ES-I3 (cell line): ENCODE data around the gene RGS6.

ENCODE experiments used
- H3K36me3 ChIP-seq: 2 replicates; pipeline ENCODE4 v1.6.1; 2013; ENCODE audit warnings: mild to moderate bottlenecking, low read length, control low read depth, moderate library complexity; ENCODE audit not compliant: insufficient read depth
- H3K4me1 ChIP-seq: 2 replicates; pipeline ENCODE4 v1.6.1; 2013; ENCODE audit warnings: mild to moderate bottlenecking, control low read depth, low read length; ENCODE audit not compliant: insufficient read depth
- H3K9ac ChIP-seq: 2 replicates; pipeline ENCODE4 v1.6.1; 2013; ENCODE audit warnings: low read depth, mild to moderate bottlenecking, low read length, moderate library complexity
- H3K9me3 ChIP-seq: 2 replicates; pipeline ENCODE4 v1.6.1; 2013; ENCODE audit warnings: mild to moderate bottlenecking, low read length, moderate library complexity; ENCODE audit not compliant: control insufficient read depth, insufficient read depth

The RGS6 gene

DNA sequence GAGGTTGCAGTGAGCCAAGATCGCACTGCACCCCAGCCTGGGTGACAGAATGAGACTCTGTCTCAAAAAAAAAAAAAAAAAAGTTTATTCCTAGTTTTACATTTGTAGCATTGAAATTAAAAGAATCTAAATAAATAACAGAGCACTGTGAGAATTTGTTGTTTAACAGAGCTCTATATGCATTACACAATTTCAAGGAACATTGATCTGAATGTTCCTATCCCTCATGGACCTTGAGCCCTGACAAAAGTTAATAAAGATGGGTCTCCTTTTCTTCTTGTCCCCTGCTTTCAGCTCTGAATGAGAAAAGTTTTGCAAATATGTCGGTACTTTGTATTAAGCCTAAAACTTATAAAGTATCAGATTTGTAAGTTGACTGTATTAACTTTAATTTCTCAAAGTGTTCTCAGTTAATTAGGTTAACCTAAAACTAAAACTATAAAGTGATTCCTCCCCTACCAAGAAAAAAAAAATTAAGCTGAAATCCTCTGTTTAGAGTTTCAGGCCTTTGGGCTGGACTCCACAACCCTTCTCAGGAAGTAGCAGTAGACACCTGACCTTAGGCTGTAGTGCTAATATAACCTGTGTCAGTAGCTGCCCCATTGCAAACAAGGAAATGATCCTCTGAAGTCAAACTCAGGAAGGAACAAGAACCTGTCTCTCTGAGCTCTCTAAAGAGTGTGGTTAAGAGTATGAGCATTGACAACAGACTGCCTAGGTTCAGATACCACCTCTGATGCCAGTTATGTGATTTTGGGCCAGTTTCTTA is 484.0 kb downstream of the RGS6 start:
- Histone ChIP-seq H3K36me3 (no peaks in the 10 kb centered on the region), H3K9me3 (no peaks in the 10 kb centered on the region), H3K9ac (no peak overlapping the region), H3K4me1 (peaks cover 11% of the 10 kb centered on the region)

GRCh38 chr14:72416892-72417291 is 484.7 kb downstream of the RGS6 start:
- no peaks in the 10 kb centered on the region for H3K9me3 ChIP-seq
- no peak overlapping the region for H3K9ac ChIP-seq
- peaks cover 11% of the 10 kb centered on the region for H3K4me1 ChIP-seq
- H3K36me3 ChIP-seq, result no peaks in the 10 kb centered on the region

DNA sequence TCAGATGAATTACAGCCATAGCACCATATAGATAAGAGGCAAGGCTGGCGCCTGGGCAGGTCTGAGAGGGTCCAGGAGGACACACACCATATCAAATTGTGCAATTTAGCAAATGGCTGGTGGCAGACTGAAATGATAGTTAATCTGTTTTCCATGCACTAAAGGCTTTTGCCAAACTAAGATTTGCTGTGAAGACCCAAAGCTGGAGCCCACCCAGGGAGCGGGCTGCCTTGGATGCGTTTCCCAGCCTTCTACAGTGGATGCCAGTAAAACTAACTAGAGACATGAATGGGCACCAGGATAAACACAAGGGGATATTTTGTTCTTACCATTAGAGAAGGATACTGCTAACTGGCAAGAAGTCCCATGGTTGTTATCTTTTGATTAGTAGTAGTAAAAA is 486.6 kb downstream of the RGS6 start:
- Histone ChIP-seq H3K4me1 (peaks cover 11% of the 10 kb centered on the region), H3K36me3 (no peaks in the 10 kb centered on the region), H3K9ac (no peak overlapping the region), H3K9me3 (no peaks in the 10 kb centered on the region)

GRCh38 chr14:72419226-72419775 is 487.1 kb downstream of the RGS6 start:
- Histone ChIP-seq H3K9ac (no peak overlapping the region), H3K9me3 (no peaks in the 10 kb centered on the region), H3K4me1 (peaks cover 11% of the 10 kb centered on the region), H3K36me3 (no peaks in the 10 kb centered on the region)

DNA sequence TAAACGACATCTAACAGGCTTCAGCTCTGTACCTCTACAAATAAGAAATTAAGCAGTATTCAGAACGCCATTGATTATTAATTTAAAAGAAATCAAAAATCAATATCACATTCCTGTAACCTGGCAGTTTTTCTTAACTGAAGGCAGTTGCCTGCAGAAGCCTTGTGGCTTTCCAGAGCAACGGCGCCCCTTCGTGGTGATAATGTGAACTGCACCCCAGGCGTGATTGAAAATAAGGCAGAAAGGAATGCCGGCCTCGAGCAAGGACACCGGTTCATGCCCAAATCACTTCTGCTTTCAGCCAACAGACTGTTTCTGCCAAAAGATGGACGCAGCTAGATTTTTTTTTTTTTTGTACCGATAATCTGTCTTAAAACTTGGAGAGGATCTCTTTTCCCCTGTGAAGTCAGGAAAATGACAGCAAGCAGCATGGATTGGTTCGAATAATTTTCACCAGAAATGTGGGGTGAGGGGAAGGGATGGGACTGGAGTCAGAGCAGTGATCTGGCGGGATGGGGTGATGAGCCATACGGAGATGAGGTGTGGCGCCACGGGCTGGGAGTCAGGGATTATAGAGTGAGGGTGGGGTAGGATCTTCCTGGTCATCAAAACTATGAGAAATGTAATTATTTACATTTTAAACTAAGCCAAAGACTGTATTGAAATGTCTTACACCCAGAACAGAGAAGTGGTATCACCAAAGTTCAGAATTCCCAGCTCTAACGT is 488.7 kb downstream of the RGS6 start:
- Histone ChIP-seq H3K36me3 (no peaks in the 10 kb centered on the region), H3K9ac (no peak overlapping the region), H3K4me1 (peaks cover 11% of the 10 kb centered on the region), H3K9me3 (no peaks in the 10 kb centered on the region)

DNA sequence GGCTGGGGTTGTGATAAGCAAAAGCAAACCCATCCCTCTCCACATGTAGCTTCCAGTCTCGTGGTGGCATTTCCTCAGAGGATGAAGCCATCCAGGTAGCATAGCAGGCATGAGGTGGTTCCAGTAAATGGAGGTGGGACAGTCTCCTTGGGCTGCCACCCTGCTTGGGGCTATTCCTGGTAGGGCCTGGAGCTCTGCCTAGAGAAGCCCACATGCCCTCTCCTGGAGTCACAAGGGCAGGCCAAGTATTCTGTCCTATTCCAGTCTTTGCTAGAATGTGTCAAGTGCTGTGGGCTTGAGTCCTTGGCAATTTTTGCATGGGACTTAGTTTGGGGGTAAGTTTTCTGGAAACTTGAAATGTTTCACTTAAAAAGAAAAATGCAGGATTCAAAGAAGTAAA is 491.7 kb downstream of the RGS6 start:
- peaks cover 8% of the 10 kb centered on the region; the same call in 1 of the 2 replicates for H3K9me3 ChIP-seq
- no peak overlapping the region for H3K9ac ChIP-seq
- peaks cover 11% of the 10 kb centered on the region for H3K4me1 ChIP-seq
- no peaks in the 10 kb centered on the region for H3K36me3 ChIP-seq

DNA sequence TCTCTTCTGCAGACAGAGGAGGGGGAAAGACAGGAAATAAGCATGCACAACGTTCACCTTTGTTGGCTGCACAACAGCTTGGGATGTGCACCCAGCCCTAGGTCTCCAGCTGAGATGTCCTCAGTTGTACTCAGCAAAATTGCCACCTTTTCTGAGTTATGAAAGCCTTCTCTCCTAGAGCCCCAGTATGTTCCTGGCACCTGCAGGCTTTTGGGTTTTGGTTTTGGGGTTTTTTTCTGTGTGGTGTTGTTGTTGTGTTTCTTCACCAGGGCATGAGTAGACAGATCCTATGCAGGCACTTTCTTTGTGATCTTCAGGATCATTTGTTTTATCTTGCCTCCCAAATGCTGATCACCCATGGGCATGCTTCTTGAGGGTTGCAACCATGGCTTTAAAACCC is 498.2 kb downstream of the RGS6 start:
- no peak overlapping the region for H3K9ac ChIP-seq
- H3K36me3 ChIP-seq, result no peaks in the 10 kb centered on the region
- peaks cover 12% of the 10 kb centered on the region for H3K4me1 ChIP-seq
- peaks cover 8% of the 10 kb centered on the region; the same call in 1 of the 2 replicates for H3K9me3 ChIP-seq

- no peaks in the 10 kb centered on the region for H3K36me3 ChIP-seq
- no peak overlapping the region for H3K9ac ChIP-seq
- H3K9me3 ChIP-seq, result peaks cover 7% of the 10 kb centered on the region; the same call in 1 of the 2 replicates
- H3K4me1 ChIP-seq, result peaks cover 12% of the 10 kb centered on the region
Observed at GRCh38 chr14:72432748-72433147, 500.5 kb downstream of the RGS6 start.

DNA sequence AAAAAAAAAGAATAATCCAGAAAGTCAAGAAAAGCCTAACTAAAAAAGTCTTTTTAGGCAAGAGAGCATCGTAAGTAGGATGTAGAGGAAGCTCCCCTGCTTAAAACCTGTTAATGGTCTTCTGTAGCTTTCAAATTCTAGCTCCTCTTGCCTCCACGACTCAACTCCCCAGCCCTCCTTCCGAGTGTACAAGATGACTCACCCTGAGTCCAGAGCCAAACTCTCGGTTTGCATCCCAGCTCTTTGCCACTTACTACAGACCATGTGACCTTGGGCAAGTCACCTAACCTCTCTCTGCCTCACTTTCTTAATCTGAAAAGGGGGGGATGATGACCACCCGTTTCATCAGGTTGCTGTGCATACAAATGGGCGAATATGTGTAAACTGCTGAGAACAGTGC is 501.3 kb downstream of the RGS6 start:
- Histone ChIP-seq H3K9me3 (no peaks in the 10 kb centered on the region), H3K9ac (no peak overlapping the region), H3K36me3 (no peaks in the 10 kb centered on the region), H3K4me1 (peaks cover 12% of the 10 kb centered on the region)

GRCh38 chr14:72434856-72435255 is 502.6 kb downstream of the RGS6 start:
- peaks cover 12% of the 10 kb centered on the region for H3K4me1 ChIP-seq
- H3K36me3 ChIP-seq, result no peaks in the 10 kb centered on the region
- H3K9ac ChIP-seq, result no peak overlapping the region
- H3K9me3 ChIP-seq, result no peaks in the 10 kb centered on the region

GRCh38 chr14:72439707-72440106 is 507.5 kb downstream of the RGS6 start:
- H3K4me1 ChIP-seq, result peaks cover 8% of the 10 kb centered on the region
- H3K36me3 ChIP-seq, result no peaks in the 10 kb centered on the region
- H3K9me3 ChIP-seq, result no peaks in the 10 kb centered on the region
- no peak overlapping the region for H3K9ac ChIP-seq

DNA sequence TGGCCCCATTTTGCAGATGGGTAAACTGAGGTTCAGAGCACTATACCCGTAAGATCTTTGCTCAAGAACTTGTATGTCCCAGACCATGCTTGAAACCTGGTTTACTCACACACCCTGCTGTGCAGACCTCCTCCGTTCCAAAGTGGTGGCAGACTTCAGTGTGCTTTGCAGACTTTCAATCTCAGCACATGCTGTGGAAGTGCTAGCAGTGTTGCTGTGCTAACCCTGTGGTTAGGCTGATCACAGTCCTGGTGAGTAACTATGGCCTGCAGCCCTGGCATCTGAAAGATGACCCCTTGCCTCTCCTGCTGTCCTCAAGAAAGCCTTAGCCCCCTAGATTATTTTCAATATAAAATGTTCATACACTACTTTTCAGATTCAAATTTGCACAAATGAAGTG is 511.0 kb downstream of the RGS6 start:
- Histone ChIP-seq H3K36me3 (no peaks in the 10 kb centered on the region), H3K4me1 (no peaks in the 10 kb centered on the region), H3K9ac (no peak overlapping the region), H3K9me3 (no peaks in the 10 kb centered on the region)

- Histone ChIP-seq H3K4me1 (no peaks in the 10 kb centered on the region), H3K9me3 (no peaks in the 10 kb centered on the region), H3K36me3 (no peaks in the 10 kb centered on the region), H3K9ac (no peak overlapping the region)
Observed at GRCh38 chr14:72443991-72444441, 511.8 kb downstream of the RGS6 start.

- H3K4me1 ChIP-seq, result no peaks in the 10 kb centered on the region
- no peaks in the 10 kb centered on the region for H3K9me3 ChIP-seq
- no peaks in the 10 kb centered on the region for H3K36me3 ChIP-seq
- H3K9ac ChIP-seq, result no peak overlapping the region
Observed at GRCh38 chr14:72444701-72445100, 512.5 kb downstream of the RGS6 start.

DNA sequence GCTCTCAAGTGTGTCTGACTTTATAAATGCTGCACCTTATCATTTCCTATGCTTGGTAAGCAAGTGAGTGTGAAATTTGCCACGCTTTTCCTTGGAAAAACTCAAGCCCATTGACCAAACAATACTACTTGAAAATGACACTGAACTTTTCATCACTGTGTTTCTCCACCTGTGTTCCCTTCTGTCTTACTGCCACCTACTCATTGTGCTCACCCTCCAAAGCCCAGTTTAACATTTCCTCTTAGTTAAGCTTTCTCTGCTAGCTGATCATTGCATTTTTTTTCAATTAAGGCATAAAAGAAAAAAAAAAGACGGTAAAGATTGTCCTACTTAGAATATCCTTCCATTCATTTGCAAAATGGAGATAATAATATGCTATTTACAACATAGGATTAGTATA is 516.0 kb downstream of the RGS6 start:
- peaks cover 13% of the 10 kb centered on the region; the same call in 1 of the 2 replicates for H3K4me1 ChIP-seq
- no peak overlapping the region for H3K9ac ChIP-seq
- H3K9me3 ChIP-seq, result no peaks in the 10 kb centered on the region
- no peaks in the 10 kb centered on the region for H3K36me3 ChIP-seq
